ENCODE measurements around the gene CCDC148.

The CCDC148 gene

GRCh38 chr2:158456309-158457066, at the start of gene CCDC148, which contains the start of gene PKP4:
CCDC148 (minus strand) TSS chr2:158456753; CDS start chr2:158456439, 314 bp downstream.
PKP4 (plus strand) TSS chr2:158456952; CDS start chr2:158533185, 76,233 bp downstream.
- peak; percentile 89 for DNase-seq (ENCODE audit: low spot score)
- peak; percentile 29 for FAIRE-seq

GRCh38 chr2:158505448-158505934, 48.9 kb upstream of the CCDC148 start:
- DNase-seq (ENCODE audit: low spot score), result no peak
- FAIRE-seq, result no peak

GRCh38 chr2:158504088-158504487, 47.5 kb upstream of the CCDC148 start:
- no peak for FAIRE-seq
- no peak for DNase-seq (ENCODE audit: low spot score)

- FAIRE-seq, result no peak
- DNase-seq (ENCODE audit: low spot score), result peak; percentile 35
These were observed 46.4 kb upstream of the CCDC148 start for GRCh38 chr2:158502974-158503373.

- DNase-seq (ENCODE audit: low spot score), result no peak
- FAIRE-seq, result no peak
These were observed 44.7 kb upstream of the CCDC148 start for GRCh38 chr2:158501301-158501700.

GRCh38 chr2:158500333-158500732, 43.8 kb upstream of the CCDC148 start:
- DNase-seq (ENCODE audit: low spot score) (no peak), FAIRE-seq (no peak)

- DNase-seq (ENCODE audit: low spot score), result no peak
- FAIRE-seq, result no peak
These were observed 42.8 kb upstream of the CCDC148 start for GRCh38 chr2:158499383-158499782.

GRCh38 chr2:158498749-158499136, 42.2 kb upstream of the CCDC148 start:
- FAIRE-seq (no peak), DNase-seq (ENCODE audit: low spot score) (no peak)

GRCh38 chr2:158498043-158498748, 41.6 kb upstream of the CCDC148 start:
- FAIRE-seq, result no peak

GRCh38 chr2:158497486-158497885, 40.9 kb upstream of the CCDC148 start:
- DNase-seq (ENCODE audit: low spot score) (peak; percentile 63), FAIRE-seq (peak; percentile 87)

More at GRCh38 chr2:158498043-158498748, 41.6 kb upstream of the CCDC148 start:
- no peak for DNase-seq (ENCODE audit: low spot score)

- no peak for FAIRE-seq
- DNase-seq (ENCODE audit: low spot score), result no peak
These were observed 40.4 kb upstream of the CCDC148 start for GRCh38 chr2:158496986-158497385.

- FAIRE-seq, result no peak
- DNase-seq (ENCODE audit: low spot score), result no peak
These were observed 38.6 kb upstream of the CCDC148 start for GRCh38 chr2:158495175-158495574.

- FAIRE-seq (no peak), DNase-seq (ENCODE audit: low spot score) (no peak)
These were observed 36.9 kb upstream of the CCDC148 start for GRCh38 chr2:158493458-158493857.

GRCh38 chr2:158491072-158491471, 34.5 kb upstream of the CCDC148 start:
- no peak for DNase-seq (ENCODE audit: low spot score)
- no peak for FAIRE-seq

- no peak for DNase-seq (ENCODE audit: low spot score)
- no peak for FAIRE-seq
These were observed 33.0 kb upstream of the CCDC148 start for GRCh38 chr2:158489366-158490112.

- no peak for DNase-seq (ENCODE audit: low spot score)
- peak; percentile 45 for FAIRE-seq
These were observed 32.1 kb upstream of the CCDC148 start for GRCh38 chr2:158488442-158489216.

- no peak for DNase-seq (ENCODE audit: low spot score)
These were observed 30.9 kb upstream of the CCDC148 start for GRCh38 chr2:158487419-158487818.

GRCh38 chr2:158486970-158487325, 30.4 kb upstream of the CCDC148 start:
- FAIRE-seq (peak; percentile 71), DNase-seq (ENCODE audit: low spot score) (peak; percentile 37)

More at GRCh38 chr2:158487419-158487818, 30.9 kb upstream of the CCDC148 start:
- FAIRE-seq, result no peak

- DNase-seq (ENCODE audit: low spot score), result no peak
- FAIRE-seq, result no peak
These were observed 29.8 kb upstream of the CCDC148 start for GRCh38 chr2:158486150-158486969.

Measured in RCC 7860 (cell line).